ENCODE results near the gene TRMT61B.

DNA sequence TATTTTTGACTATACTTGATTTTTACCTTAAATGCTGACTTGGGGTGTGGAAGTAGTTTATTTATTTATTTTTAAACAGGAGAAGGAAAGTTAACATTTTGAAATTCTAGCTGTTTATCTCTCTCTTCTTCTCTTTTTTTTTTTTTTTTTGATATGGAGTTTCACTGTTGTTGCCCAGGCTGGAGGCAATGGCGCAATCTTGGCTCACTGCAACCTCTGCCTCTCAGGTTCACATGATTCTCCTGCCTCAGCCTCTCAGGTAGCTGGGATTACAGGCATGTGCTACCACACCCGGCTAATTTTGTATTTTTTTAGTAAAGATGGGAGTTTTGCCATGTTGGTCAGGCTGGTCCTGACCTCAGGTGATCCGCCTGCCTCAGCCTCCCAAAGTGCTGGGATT is 35.4 kb upstream of the TRMT61B start:
- TF ChIP-seq POLR2A (IDR thresholded peaks at IDR 0.05) (no peak), POLR2AphosphoS5 (IDR thresholded peaks at IDR 0.05; ENCODE audit: insufficient read depth in 1 of 2, low read depth in 1 of 2) (no peak)
- TF ChIP-seq, protein P1, sequence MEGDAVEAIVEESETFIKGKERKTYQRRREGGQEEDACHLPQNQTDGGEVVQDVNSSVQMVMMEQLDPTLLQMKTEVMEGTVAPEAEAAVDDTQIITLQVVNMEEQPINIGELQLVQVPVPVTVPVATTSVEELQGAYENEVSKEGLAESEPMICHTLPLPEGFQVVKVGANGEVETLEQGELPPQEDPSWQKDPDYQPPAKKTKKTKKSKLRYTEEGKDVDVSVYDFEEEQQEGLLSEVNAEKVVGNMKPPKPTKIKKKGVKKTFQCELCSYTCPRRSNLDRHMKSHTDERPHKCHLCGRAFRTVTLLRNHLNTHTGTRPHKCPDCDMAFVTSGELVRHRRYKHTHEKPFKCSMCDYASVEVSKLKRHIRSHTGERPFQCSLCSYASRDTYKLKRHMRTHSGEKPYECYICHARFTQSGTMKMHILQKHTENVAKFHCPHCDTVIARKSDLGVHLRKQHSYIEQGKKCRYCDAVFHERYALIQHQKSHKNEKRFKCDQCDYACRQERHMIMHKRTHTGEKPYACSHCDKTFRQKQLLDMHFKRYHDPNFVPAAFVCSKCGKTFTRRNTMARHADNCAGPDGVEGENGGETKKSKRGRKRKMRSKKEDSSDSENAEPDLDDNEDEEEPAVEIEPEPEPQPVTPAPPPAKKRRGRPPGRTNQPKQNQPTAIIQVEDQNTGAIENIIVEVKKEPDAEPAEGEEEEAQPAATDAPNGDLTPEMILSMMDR (IDR thresholded peaks at IDR 0.05): no peak

All from vagina (tissue), 2 donors.